NCI-H748 (cell line): ENCODE measurements around the gene BRICD5.

Experiments
- DNase-seq: peaks from one replicate; lab custom pipeline; 2025; ENCODE audit not compliant: unreplicated experiment; lab: John Stamatoyannopoulos, UW

BRICD5 gene

GRCh38 chr16:2165861-2166260, 44.8 kb downstream of the BRICD5 start:
- DNase-seq, result no peak

- DNase-seq, result no peak
These were observed 47.3 kb downstream of the BRICD5 start for GRCh38 chr16:2163211-2163881.

- DNase-seq, result no peak
These were observed 48.0 kb downstream of the BRICD5 start for GRCh38 chr16:2162676-2163118.

- DNase-seq, result no peak
These were observed 48.8 kb downstream of the BRICD5 start for GRCh38 chr16:2161911-2162310.

- DNase-seq, result no peak
These were observed 49.6 kb downstream of the BRICD5 start for GRCh38 chr16:2160915-2161551.
